Measurements from ENCODE around the gene RIN3. TPM values are rescaled to one million over a fixed set of nuclear protein-coding genes. Genes with fewer than 3 reads are reported as not detected.

Gene RIN3
- total and polyA plus RNA-seq, 2 of the 4 experiments (the other 2 are of a cell fraction) = 2.5 to 11.1 TPM

- no peak for DNase-seq
- no peak overlapping the region for H2BK20ac ChIP-seq (ENCODE audit: low read depth, low read length)
- H3K4me3 ChIP-seq (ENCODE audit: insufficient read depth, low read depth, low read length) = no peak overlapping the region
- no peak overlapping the region for H4K5ac ChIP-seq (ENCODE audit: low read depth, low read length)
- BruUV-seq (replicated peaks) = no TSS peak
- H3K9me3 ChIP-seq (ENCODE audit: control insufficient read depth, insufficient read depth, low read length) = no peaks in the 10 kb centered on the region
- in situ Hi-C loops (cut with MboI; ENCODE audit: low sequenced_read_pairs) = no loop called here
- TF ChIP-seq USF2 (IDR thresholded peaks at IDR 0.05; ENCODE audit: low read depth, low read length) (no peak), MAFK (IDR thresholded peaks at IDR 0.05; ENCODE audit: low read depth, low read length) (no peak), POLR2A (IDR thresholded peaks at IDR 0.05; ENCODE audit: low read depth, low read length) (no peak), RCOR1 (IDR thresholded peaks at IDR 0.05; ENCODE audit: insufficient replicate concordance, low read length) (no peak), CTCF (conservative IDR thresholded peaks at IDR 0.05; ENCODE audit: low read depth, low read length) (no peak), FOS (IDR thresholded peaks at IDR 0.05; ENCODE audit: low read depth, low read length) (no peak), MXI1 (IDR thresholded peaks at IDR 0.05; ENCODE audit: borderline replicate concordance, low read depth, low read length) (no peak), MAZ (IDR thresholded peaks at IDR 0.05; ENCODE audit: borderline replicate concordance, low read depth, low read length) (no peak), RFX5 (IDR thresholded peaks at IDR 0.05; ENCODE audit: low read depth, low read length) (no peak)
- TF ChIP-seq, protein P1, sequence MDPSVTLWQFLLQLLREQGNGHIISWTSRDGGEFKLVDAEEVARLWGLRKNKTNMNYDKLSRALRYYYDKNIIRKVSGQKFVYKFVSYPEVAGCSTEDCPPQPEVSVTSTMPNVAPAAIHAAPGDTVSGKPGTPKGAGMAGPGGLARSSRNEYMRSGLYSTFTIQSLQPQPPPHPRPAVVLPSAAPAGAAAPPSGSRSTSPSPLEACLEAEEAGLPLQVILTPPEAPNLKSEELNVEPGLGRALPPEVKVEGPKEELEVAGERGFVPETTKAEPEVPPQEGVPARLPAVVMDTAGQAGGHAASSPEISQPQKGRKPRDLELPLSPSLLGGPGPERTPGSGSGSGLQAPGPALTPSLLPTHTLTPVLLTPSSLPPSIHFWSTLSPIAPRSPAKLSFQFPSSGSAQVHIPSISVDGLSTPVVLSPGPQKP (IDR thresholded peaks at IDR 0.05; ENCODE audit: borderline replicate concordance, low read depth, low read length) = no peak
- no peak overlapping the region for H2AFZ ChIP-seq (replicated peaks; ENCODE audit: low read length, poor library complexity)
- H3K27ac ChIP-seq (ENCODE audit: insufficient read depth, low read length) = no peak overlapping the region
- no peak overlapping the region for H3K4ac ChIP-seq (ENCODE audit: low read depth, low read length)
- no peak overlapping the region for H3K4me2 ChIP-seq (ENCODE audit: low read depth, low read length)
- no peak overlapping the region for H2AK5ac ChIP-seq (ENCODE audit: low read depth, low read length)
- peaks cover 2% of the 10 kb centered on the region for H3K4me1 ChIP-seq (ENCODE audit: control insufficient read depth, insufficient read depth, low read length)
- H4K20me1 ChIP-seq (ENCODE audit: insufficient read depth, low read length) = no peaks in the 10 kb centered on the region
- H3K14ac ChIP-seq (replicated peaks; ENCODE audit: low read depth, low read length) = no peak overlapping the region
- H2BK15ac ChIP-seq (ENCODE audit: low read depth, low read length) = no peak overlapping the region
- H3K36me3 ChIP-seq (ENCODE audit: control insufficient read depth, insufficient read depth, low read length) = no peaks in the 10 kb centered on the region
- no peak overlapping the region for H2BK5ac ChIP-seq (ENCODE audit: low read depth, low read length, poor library complexity, severe bottlenecking)
- no peaks in the 10 kb centered on the region for H3K79me1 ChIP-seq (ENCODE audit: low read depth in 1 of 2, low read length in 2 of 2)
- H4K91ac ChIP-seq (ENCODE audit: insufficient read depth, low read depth, low read length) = no peak overlapping the region
- POLR2A ChIA-PET (ENCODE audit: unreplicated experiment) = no interaction called here
- ATAC-seq (ENCODE audit: low read depth) = no peak
- dilution Hi-C loops (cut with HindIII; ENCODE audit: low sequenced_read_pairs, unreplicated experiment) = no loop called here
- no peaks in the 10 kb centered on the region; the same call in 1 of the 2 replicates for H3K27me3 ChIP-seq (ENCODE audit: control insufficient read depth, insufficient read depth, low read length)
- intact Hi-C loops (cut with micrococcal nuclease) = no loop called here
- 74% methylated on average over 9 of the region's 23 CpGs; no CpG with 5 or more reads in 1 of the 2 experiments for WGBS, 2 experiments (ENCODE audit: extremely low coverage in 2 of 2, insufficient read length in 1 of 2)
- H2BK120ac ChIP-seq (ENCODE audit: low read depth, low read length) = no peak overlapping the region
- H3K23ac ChIP-seq (ENCODE audit: low read depth, low read length) = no peak overlapping the region
- H3K18ac ChIP-seq (ENCODE audit: low read depth, low read length) = no peak overlapping the region
- H3K9me1 ChIP-seq (ENCODE audit: insufficient read depth, low read length) = peaks cover 2% of the 10 kb centered on the region
- H4K8ac ChIP-seq (ENCODE audit: low read depth in 2 of 2, low read length in 2 of 2) = no peak overlapping the region
- no peak overlapping the region for H3K56ac ChIP-seq (ENCODE audit: extremely low read depth, insufficient read depth, low read length)
- H2AK9ac ChIP-seq (replicated peaks; ENCODE audit: low read depth, low read length, poor library complexity) = no peak overlapping the region
- H3K9ac ChIP-seq (ENCODE audit: low read depth, low read length) = no peak overlapping the region
- CTCF ChIA-PET = no interaction called here
Observed at GRCh38 chr14:92704036-92704804, 190.6 kb downstream of the RIN3 start.
